HG02588 (cell line): ENCODE data around the gene CUL1.
A peak's percentile ranks its signal among the peaks of the same experiment; 100 is the strongest.

Source experiments
- ATAC-seq: cut with Tn5 transposase; IDR thresholded peaks from one replicate; pipeline ENCODE4 v1.9.1; 2021; ENCODE audit warnings: mild to moderate bottlenecking, moderate library complexity; ENCODE audit not compliant: unreplicated experiment

The CUL1 gene

DNA sequence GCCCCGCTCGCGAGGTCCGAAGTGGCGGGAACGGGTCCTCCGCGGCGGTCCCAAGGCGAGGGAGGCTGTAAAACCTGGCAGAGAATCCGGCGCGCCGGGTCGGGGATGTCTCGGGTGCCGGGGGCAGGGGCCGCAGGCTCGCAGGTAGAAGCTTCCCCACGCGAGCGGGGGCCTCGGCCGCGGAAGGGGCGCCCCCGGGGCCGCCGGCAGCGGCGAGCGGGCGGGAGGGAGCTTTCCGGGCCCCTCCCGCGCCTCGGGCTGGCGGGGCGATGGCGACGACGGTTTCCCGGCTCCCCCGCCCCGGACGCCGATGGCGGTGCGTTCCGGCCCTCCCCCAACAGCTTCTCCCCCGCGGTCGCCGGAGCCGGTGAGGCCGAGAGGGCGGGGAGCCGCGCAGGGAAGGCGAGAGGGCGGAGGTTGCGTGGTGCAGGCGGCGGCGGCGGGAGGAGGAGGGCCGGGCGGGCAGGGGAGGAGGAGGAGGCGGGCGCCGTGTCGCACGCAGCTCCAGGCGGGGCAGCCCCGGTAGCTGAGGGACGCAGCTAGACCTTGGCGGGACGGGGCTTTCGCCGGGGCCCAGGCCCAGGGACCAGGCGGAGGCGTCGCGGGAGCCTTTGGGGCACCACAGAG lies at the start of gene CUL1:
Gene CUL1, plus strand, starts transcription at position 507 of the 627 bp plus-strand sequence. CDS start 31,220 bp downstream, outside the sequence.
- peak; percentile 75 for ATAC-seq

DNA sequence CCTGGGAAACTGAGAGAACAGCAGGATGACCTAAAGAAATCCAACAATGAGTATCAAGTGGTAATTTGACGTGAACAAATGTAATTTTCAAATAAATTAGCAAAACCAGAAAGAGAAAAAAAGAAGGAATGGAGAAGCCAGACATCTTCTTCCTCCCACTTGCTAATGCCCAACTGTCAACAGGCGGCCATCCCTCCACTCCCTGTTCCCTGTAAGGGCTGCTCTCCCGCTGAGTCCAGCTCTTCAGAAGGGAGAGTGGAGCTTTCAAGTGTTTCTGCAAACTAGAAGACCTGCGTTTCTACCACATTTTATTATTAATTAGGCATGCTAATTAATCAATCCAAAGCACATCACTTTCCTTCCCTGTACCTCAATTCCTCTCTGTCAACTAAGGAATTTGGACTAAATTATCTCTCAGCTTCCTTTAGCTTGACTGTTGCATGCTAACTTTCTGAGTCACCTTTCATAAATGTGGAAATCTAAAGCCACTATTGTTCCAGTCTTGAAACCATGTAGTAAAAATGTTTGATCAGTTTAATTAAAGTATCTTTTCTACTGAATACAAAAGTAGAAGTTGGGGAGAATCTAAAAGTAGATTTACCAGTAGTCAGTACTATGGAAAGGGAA lies 48.4 kb upstream of the CUL1 start:
- ATAC-seq: no peak

DNA sequence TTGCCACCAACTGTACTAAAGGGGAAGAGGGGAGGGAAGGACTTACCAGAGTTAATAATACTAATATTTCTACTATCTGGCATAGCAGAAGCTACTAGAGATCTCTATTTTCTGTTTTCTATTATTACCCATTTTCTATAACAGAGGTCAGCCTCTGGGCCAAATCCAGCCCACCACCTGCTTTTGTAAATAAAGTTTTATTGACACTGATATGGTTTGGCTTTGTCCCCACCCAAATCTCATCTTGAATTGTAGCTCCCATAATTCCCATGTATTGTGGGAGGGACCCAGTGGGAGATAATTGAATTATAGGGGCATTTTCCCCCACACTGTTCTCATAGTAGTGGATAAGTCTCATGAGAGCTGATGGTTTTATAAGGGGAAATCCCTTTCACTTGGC lies 45.9 kb upstream of the CUL1 start:
- ATAC-seq: no peak

DNA sequence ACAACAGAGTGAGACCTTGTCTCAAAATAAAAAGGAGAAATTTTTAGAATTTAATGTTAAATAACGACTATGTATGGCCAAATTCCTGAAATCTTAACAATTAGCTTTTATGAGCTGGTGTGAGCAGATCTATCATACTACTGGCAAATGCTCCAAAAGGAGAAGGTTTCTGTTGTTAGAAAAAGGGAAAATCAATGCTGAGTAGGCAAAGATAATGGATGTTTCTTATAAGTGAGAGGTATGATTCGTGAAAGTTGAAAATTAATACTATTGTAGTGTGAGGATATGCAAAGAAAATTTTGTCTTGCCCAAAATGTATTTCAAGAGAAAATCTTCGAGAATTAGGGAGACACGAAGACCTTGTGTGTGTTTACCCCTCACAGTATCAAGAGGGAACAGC lies 40.8 kb upstream of the CUL1 start:
- no peak for ATAC-seq

DNA sequence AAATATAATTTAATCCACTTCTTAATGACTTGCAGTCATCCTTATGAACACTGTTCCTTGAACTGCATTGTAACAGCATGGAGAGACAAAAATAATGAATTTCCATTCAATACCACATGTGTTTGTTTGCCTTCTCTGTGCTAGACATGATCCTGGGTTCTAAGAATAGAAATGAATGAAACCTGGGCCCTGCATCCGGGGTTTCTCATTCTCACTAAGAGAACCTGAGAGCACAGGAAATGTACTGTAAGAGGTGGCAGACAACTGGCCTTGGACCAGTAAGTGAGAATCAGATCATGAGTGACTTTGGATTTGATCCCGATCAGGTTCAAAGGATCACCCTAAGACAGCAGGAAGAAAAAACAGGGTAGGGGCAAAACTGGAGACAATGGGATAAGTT lies 37.2 kb upstream of the CUL1 start:
- no peak for ATAC-seq

DNA sequence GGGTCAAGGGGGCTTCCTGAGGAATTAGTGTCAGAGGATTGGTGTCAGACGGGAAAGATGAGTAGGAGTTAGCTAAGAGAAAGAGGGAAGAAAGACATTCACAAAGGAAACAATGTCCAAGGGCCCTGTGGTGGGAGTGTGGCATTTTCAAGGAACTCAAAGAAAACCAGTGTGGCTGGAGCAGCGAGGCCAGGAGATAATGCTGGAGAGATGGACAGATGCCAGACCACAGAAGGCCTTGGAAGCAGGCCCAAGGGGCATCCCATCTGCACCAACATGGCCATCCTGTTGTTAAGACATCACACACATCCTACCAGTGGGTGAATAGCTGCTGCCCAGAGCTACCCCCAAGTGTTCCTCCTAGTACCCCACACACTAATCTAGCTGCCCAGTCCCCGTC lies 36.1 kb upstream of the CUL1 start:
- ATAC-seq: no peak

DNA sequence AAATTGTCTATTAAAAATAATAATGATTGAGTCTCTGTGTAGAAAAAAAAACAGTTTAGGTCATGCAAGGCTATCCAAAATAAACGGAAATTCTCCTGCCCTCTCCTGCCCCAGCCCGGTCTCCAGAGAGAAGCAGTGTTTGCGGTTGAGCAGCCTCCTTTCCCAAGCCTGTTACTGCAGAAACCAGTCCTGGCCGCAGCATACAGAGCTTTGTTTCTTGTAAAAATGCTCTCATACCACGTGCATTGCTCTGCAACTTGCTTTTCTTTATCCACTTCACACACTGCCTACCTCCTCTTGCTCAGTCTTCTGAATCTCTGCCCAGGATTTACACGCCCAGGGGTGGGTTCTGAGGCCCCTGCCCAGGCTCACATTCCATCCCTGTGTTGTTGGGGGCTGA lies 34.4 kb upstream of the CUL1 start:
- no peak for ATAC-seq

DNA sequence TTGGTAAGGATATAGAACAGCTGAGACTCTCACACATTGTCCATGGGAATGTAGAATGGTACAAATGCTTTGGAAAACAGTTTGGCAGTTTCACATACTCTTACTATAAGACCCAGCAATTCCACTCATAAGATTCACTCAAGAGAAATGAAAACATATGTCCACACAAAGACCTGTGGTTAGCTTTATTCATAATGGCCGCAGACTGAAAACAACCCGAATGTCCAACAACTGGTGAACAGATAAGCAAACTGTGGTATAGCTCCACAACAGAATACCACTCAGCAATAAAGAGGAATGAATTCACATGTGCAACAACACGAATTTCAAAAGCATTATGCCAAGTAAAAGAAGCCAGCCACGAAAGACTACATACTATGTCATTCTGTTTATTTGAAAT lies 33.5 kb upstream of the CUL1 start:
- ATAC-seq: no peak

DNA sequence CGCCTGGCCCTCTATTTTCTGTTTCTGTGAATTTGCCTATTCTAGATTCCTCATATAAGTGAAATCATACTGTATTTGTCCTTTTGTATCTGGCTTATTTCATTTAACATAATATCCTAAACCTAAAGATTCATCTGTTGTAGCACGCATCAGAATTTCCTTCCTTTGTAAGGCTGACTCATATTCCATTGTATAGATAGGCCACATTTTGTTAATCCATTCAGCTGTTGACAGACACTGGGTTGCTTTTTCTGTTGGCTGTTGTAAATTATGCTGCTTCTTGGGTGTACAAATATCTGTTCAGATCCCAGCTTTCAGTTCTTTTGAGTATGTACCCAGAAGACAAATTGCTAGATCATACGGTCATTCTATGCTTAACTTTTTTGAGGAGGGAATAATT lies 28.8 kb upstream of the CUL1 start:
- no peak for ATAC-seq

DNA sequence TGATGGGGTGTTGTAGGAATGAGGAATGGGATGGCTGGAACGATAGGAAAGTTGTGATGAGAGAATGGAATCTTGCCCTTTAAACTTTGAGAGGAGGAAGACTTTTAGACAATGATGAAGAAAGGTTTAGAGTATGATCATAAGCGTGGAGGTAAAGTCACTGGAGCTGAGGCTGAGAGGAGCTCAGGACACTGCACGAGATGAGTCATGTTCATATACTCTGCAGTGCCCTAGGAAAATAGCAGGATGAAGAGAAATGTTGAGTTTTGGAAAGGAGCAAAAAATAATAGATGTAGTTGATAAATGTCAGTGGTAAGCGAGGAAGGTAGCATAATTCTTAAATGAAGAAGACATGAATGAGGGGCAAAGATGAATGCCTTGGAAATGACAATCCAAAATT lies 28.3 kb upstream of the CUL1 start:
- no peak for ATAC-seq

DNA sequence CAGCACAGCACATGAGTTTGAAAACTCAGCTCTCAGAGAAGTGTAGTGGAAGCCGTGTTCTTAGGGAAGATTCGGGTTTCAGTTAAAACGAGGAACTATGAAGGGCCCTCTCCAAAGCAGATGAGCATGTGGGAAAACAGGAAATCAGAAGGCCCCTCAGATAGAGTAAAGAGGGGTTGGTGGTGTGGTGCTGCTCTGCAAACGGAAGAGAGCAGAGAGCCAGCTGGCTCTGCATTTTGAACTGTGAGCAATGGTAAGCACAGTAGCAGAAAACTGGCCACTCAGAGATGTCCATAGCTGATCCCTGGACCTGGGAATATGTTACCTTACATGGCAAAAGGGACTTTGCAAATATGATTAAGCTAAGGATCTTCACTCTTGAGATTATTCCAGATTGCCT lies 27.9 kb upstream of the CUL1 start:
- no peak for ATAC-seq

DNA sequence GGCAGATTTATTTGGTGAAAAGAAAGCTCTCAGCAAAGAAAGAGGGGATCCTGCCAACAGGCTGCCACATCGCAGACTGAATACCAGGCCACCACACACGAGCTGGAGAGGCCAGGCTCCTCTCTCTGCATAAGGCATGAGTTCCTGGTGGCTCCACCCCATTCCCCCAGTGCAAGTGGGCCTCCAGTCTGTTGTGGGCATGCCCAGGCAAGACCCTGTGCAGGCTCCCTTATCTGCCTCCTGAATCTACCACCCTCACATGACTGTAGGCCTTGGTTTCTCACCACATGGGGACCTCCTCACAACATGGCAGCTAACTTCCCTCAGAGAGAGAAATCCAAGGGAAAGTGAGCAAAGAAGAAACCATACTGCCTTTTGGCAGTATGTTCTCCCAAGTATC lies 26.7 kb upstream of the CUL1 start:
- ATAC-seq: no peak

DNA sequence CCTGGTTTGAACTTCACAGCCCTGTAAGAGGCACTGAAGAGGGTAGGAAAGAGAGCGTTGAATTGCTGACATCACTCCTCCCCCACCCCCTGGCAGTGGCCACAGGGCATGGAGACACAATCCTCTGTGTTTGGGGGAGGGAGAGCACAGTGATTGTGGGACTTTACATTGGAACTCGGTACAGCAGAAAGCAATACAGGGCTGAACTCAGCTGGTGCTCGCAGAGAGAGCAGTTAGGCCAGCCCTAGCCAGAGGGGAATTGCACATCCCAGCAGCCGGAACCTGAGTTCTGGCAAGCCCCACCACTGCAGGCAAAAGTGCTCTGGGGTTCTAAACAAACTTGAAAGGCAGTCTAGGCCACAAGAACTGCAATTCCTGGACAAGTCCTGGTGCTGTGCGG lies 24.0 kb upstream of the CUL1 start:
- no peak for ATAC-seq

DNA sequence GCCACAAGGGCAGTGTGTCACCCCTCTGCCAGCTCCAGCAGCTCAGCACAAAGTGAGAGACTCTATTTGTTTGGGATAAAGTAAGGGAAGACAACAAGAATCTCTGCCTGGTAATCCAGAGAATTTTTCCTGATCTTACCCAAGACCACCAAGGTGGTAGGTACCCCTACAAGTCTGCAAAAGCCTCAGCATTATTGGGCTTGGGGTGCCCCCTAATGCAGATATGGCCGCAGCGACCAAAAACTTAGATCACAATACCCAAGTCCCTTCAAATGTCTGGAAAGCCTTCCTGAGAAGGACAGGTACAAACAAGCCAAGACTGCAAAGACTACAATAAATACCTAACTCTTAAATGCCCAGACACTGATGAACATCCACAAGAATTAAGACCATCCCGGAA lies 22.4 kb upstream of the CUL1 start:
- ATAC-seq: no peak

DNA sequence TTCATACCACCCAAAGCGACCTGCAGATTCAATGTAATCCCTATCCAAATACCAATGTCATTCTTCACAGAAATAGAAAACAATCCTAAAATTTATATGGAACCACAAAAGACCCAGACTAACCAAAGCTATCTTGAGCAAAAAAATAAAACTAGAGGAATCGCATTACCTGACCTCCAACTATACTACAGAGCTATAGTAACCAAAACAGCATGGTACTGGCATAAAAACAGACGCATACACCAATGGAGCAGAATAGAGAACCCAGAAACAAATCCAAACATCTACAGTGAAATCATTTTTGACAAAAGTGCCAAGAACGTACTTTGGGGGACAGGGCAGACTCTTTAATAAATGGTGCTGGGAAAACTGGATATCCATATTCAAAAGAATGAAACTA lies 16.9 kb upstream of the CUL1 start:
- no peak for ATAC-seq

DNA sequence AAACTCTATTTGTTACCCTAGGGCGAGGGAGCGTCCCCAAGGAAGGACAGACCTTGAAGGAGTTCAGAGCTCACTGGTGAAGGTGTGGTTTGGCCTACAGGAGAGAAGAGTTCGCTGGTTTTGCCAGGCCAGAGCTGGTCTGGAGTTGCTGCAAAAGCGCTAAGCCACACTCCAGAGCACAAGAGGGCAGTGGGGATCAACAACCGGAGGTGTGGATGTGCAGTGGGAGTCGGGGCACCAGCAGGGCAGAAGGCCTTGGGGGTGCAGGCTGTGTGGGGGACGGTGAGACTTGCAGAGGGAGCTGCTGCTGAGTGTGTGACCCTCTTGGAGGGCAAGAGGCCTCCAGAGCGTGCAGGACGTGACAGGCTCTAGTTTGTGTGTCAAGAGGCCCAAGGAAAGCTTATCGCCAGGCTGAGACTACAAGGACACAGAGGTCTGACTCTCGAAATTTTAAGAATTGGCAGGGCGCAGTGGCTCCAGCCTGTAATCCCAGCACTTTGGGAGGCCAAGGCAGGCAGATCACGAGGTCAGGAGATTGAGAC lies 14.3 kb upstream of the CUL1 start:
- ATAC-seq: no peak

DNA sequence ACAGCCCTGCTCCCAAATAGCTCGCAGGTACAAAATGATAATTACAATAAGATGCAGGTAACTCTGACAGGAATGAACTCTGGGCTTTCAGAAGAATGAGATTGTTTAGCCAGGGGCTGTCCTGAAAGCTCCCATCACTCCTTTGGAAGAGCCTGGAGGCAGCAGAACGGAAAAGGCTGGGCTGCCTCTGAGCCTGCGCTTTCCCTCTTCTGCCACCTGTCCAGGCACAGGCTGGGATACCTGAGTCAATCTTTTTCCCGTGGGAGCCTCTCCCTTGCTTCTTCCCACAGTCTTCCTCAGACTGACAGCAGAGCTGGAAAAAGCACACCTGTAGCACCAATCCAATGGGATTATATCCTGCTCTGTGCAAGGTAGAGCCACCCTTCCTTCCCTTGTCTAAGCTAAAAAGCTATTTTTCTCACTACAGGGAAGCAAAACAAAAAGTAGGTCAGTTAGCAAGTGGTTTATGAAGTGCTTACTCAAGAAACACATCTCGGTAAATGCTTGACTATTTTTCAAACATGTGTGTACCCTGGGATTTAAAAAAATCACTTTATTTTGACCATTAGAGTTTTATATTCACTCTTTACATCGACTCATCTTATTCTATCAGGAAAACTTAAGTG lies 12.3 kb upstream of the CUL1 start:
- no peak for ATAC-seq

DNA sequence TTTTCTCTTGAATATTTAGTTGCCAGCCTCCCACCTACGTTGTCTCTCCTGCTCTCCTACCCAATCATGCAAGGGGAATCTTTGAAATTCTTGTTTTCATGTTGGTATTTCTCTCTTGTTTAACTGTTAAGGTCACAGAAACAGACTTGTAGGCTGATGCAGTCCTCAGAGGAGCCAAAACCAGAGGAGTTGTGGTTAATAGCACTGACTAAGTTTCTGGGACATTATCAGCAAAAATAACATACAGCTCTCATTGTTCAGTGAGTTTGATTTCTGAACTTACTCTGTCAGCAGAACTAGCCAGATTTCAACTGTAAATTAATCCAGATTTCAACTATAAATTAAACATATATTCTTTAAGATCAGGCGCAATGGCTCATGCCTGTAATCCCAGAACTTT lies 11.1 kb upstream of the CUL1 start:
- no peak for ATAC-seq

DNA sequence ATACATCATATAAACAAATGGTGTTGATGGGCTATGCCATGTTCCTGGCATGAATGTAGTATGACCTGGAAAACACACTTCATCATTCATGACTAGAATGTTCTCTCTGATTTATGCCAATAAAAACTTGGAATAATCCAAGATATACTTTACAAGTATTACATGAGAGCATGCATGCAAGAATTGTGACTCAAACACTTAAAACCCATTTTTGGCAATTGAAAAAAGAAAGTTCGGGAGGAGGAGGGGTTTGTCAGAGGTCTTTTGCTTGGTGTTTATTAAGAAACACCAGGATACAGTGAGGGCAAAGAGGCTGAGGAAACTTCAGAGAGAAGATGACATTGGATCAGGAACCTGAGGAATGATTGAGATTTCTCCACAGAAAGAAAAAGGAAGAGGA lies 10.2 kb upstream of the CUL1 start:
- no peak for ATAC-seq

DNA sequence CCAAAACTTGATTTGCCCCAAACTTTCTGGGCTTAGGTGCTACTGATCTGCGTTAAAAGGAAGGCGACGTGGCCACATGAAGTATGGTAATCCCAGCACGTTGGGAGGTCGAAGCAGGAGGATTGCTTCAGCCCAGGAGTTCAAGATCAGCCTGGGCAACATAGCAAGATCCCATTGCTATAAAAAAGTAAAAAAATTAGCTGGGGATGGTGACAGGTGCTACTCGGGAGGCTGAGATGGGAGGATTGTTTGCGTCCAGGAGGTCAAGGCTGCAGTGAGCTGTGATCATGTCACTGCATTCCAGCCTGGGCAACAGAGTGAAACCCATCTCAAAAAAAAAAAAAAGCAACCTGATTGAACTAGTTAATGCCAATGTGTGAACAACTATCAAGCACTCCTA lies 5.1 kb upstream of the CUL1 start:
- ATAC-seq: no peak

DNA sequence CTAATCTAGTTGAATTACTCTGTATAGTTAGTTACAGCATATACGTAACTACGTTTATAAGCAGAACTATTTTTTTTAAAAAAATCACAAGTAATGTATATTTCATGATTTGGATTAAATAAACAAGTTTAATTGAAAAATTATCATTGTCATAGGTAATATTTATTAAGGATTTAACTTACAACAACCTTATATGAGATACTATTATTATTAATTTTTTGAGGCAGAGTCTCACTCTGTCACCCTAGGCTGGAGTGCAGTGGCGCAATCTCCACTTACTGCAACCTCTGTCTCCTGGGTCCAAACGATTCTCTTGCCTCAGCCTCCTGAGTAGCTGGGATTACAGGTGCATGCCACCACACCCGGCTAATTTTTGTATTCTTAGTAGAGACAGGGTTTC lies 4.1 kb upstream of the CUL1 start:
- ATAC-seq: no peak

DNA sequence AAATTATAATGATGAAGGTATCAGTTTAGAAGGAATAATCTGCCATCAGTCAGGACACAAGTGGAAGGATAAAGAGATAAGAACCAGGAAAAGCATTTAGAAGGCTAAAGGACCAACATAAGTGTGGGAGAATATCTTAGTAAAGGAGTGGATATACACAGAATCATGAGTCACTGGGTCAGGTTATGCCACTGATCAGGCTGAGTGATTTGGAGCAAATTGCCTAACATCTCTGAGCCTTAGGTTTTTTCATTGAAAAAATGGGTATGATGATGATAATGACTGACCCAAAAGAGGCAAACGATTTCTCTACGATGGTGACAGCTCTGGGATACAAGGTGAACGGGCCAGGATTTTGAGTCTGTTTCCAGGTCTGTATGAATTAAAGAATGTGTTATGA lies 2.8 kb upstream of the CUL1 start:
- no peak for ATAC-seq
